Germinal center (tissue), 1 donor: Measurements from ENCODE around the gene MAP2K6.

Experiments used
- DNase-seq: peaks from one replicate; pipeline ENCODE4 v3.0.0; 2012; ENCODE audit warnings: mixed read lengths, low spot score

The MAP2K6 gene

GRCh38 chr17:69427486-69428197 is 13.1 kb downstream of the MAP2K6 start:
- no peak for DNase-seq

GRCh38 chr17:69428252-69428980 is 13.9 kb downstream of the MAP2K6 start:
- DNase-seq: no peak

- no peak for DNase-seq
Measured at GRCh38 chr17:69430488-69430887, 16.0 kb downstream of the MAP2K6 start.

GRCh38 chr17:69431835-69432234 is 17.3 kb downstream of the MAP2K6 start:
- no peak for DNase-seq

GRCh38 chr17:69433093-69433492 is 18.6 kb downstream of the MAP2K6 start:
- no peak for DNase-seq

- DNase-seq: no peak
Measured at GRCh38 chr17:69434164-69434579, 19.7 kb downstream of the MAP2K6 start.

GRCh38 chr17:69435971-69436696 is 21.6 kb downstream of the MAP2K6 start:
- DNase-seq: no peak

GRCh38 chr17:69437475-69437874 is 23.0 kb downstream of the MAP2K6 start:
- DNase-seq: no peak

- DNase-seq: no peak
Measured at GRCh38 chr17:69438776-69439175, 24.3 kb downstream of the MAP2K6 start.

GRCh38 chr17:69441179-69441578 is 26.7 kb downstream of the MAP2K6 start:
- no peak for DNase-seq

GRCh38 chr17:69443138-69443537 is 28.6 kb downstream of the MAP2K6 start:
- DNase-seq: no peak

- DNase-seq: no peak
Measured at GRCh38 chr17:69444023-69444422, 29.5 kb downstream of the MAP2K6 start.

GRCh38 chr17:69445132-69445531 is 30.6 kb downstream of the MAP2K6 start:
- no peak for DNase-seq

- DNase-seq: no peak
Measured at GRCh38 chr17:69447726-69448125, 33.2 kb downstream of the MAP2K6 start.

GRCh38 chr17:69448431-69449102 is 34.1 kb downstream of the MAP2K6 start:
- no peak for DNase-seq

- no peak for DNase-seq
Measured at GRCh38 chr17:69450131-69450530, 35.6 kb downstream of the MAP2K6 start.

GRCh38 chr17:69450918-69451317 is 36.4 kb downstream of the MAP2K6 start:
- no peak for DNase-seq

GRCh38 chr17:69451416-69452394 is 37.2 kb downstream of the MAP2K6 start:
- DNase-seq: no peak

GRCh38 chr17:69452664-69453260 is 38.3 kb downstream of the MAP2K6 start:
- DNase-seq: no peak

- DNase-seq: no peak
Measured at GRCh38 chr17:69454051-69454450, 39.6 kb downstream of the MAP2K6 start.

- no peak for DNase-seq
Measured at GRCh38 chr17:69455040-69455439, 40.5 kb downstream of the MAP2K6 start.
